OCI-LY1 (cell line): ENCODE measurements around the gene HBP1.

ENCODE experiments used
- H2AFZ ChIP-seq: fragments of 200-600 bp; sonication (generic), shearing (Covaris generic); 2 replicates; pipeline ENCODE4 v1.6.0; 2014; ENCODE audit warnings: antibody characterized with exemption, mild to moderate bottlenecking, low read length
- H3F3A ChIP-seq: fragments of 200-600 bp; sonication (generic), shearing (Covaris generic); 2 replicates; pipeline ENCODE4 v1.6.0; 2014; ENCODE audit warnings: mild to moderate bottlenecking, antibody characterized with exemption, low read length, moderate library complexity; ENCODE audit not compliant: insufficient read depth
- H3K27ac ChIP-seq: fragments of 200-600 bp; sonication (generic); 2 replicates; pipeline ENCODE4 v1.5.1; 2014; ENCODE audit warnings: low read length, mixed run types, mild to moderate bottlenecking, low read depth; ENCODE audit not compliant: poor library complexity, severe bottlenecking
- H3K27me3 ChIP-seq: fragments of 200-600 bp; sonication (generic); 2 replicates; pipeline ENCODE4 v1.6.0; 2014; ENCODE audit warnings: antibody characterized with exemption, mild to moderate bottlenecking, low read length, moderate library complexity; ENCODE audit not compliant: insufficient read depth
- H3K36me3 ChIP-seq: fragments of 200-600 bp; sonication (generic); 2 replicates; pipeline ENCODE4 v1.6.1; 2014; ENCODE audit warnings: mild to moderate bottlenecking, antibody characterized with exemption, low read length, moderate library complexity, mixed read lengths; ENCODE audit not compliant: insufficient read depth
- H3K4me1 ChIP-seq: fragments of 200-600 bp; sonication (generic); 2 replicates; pipeline ENCODE4 v1.5.1; 2014; ENCODE audit warnings: mild to moderate bottlenecking, low read length, moderate library complexity; ENCODE audit not compliant: insufficient read depth, severe bottlenecking
- H3K4me2 ChIP-seq: fragments of 200-600 bp; sonication (generic), shearing (Covaris generic); 2 replicates; pipeline ENCODE4 v1.6.1; 2014; ENCODE audit warnings: low read length
- H3K4me3 ChIP-seq: fragments of 200-600 bp; sonication (generic); 2 replicates; pipeline ENCODE4 v1.5.1; 2014; ENCODE audit warnings: low read length, low read depth, mild to moderate bottlenecking, mixed read lengths; ENCODE audit not compliant: poor library complexity, severe bottlenecking
- H3K79me2 ChIP-seq: fragments of 200-600 bp; shearing (Covaris generic); 2 replicates; pipeline ENCODE4 v1.6.1; 2016; ENCODE audit warnings: mixed run types, low read length, mixed read lengths; ENCODE audit not compliant: insufficient read depth
- H3K9ac ChIP-seq: fragments of 200-600 bp; sonication (generic), shearing (Covaris generic); 2 replicates; pipeline ENCODE4 v1.6.1; 2014; ENCODE audit warnings: mild to moderate bottlenecking, low read length, mixed read lengths
- H3K9me2 ChIP-seq: fragments of 200-600 bp; sonication (generic), shearing (Covaris generic); 2 replicates; pipeline ENCODE4 v1.6.1; 2014; ENCODE audit warnings: low read depth, mild to moderate bottlenecking, low read length, mixed read lengths
- H3K9me3 ChIP-seq: fragments of 200-600 bp; shearing (Covaris generic); 2 replicates; pipeline ENCODE4 v1.6.1; 2014; ENCODE audit warnings: low read length, mixed read lengths
- H4K20me1 ChIP-seq: fragments of 200-600 bp; sonication (generic), shearing (Covaris generic); 2 replicates; pipeline ENCODE4 v1.6.0; 2016; ENCODE audit warnings: mild to moderate bottlenecking, low read length; ENCODE audit not compliant: insufficient read depth
- CTCF ChIP-seq: fragments of 200-600 bp; sonication (generic), shearing (Covaris generic); IDR thresholded peaks from 2 replicates; pipeline ENCODE4 v1.5.1; 2017; ENCODE audit warnings: mild to moderate bottlenecking, antibody characterized with exemption, low read length, moderate library complexity, mixed read lengths
- EZH2 ChIP-seq: fragments of 200-600 bp; sonication (generic), shearing (Covaris generic); IDR thresholded peaks from 2 replicates; pipeline ENCODE4 v1.8.0; 2017; ENCODE audit warnings: borderline replicate concordance, mixed run types, mild to moderate bottlenecking, antibody characterized with exemption, low read length, moderate library complexity, mixed read lengths

Gene HBP1

GRCh38 chr7:107171496-107171895 lies 2.7 kb downstream of the HBP1 start:
- no peaks in the 10 kb centered on the region for H3K9me3 ChIP-seq
- no peak overlapping the region for H3K27ac ChIP-seq
- no peak overlapping the region for H2AFZ ChIP-seq
- peaks cover 5% of the 10 kb centered on the region; the same call in 1 of the 2 replicates for H3K36me3 ChIP-seq
- peaks cover 59% of the 10 kb centered on the region for H3K79me2 ChIP-seq
- no peaks in the 10 kb centered on the region for H3K9me2 ChIP-seq
- no peaks in the 10 kb centered on the region for H4K20me1 ChIP-seq
- peaks cover 34% of the 10 kb centered on the region for H3K4me1 ChIP-seq
- no peak for TF ChIP-seq EZH2
- TF ChIP-seq CTCF = no peak
- no peak overlapping the region for H3K4me2 ChIP-seq
- H3K4me3 ChIP-seq = no peak overlapping the region
- no peaks in the 10 kb centered on the region for H3F3A ChIP-seq
- no peaks in the 10 kb centered on the region for H3K27me3 ChIP-seq
- H3K9ac ChIP-seq = no peak overlapping the region

- Histone ChIP-seq H3K4me3 (no peak overlapping the region), H3K4me2 (no peak overlapping the region), H3K79me2 (peaks cover 68% of the 10 kb centered on the region), H3K9me2 (no peaks in the 10 kb centered on the region), H3K4me1 (peaks cover 27% of the 10 kb centered on the region), H3F3A (no peaks in the 10 kb centered on the region), H3K27me3 (no peaks in the 10 kb centered on the region), H4K20me1 (no peaks in the 10 kb centered on the region), H3K36me3 (peaks cover 5% of the 10 kb centered on the region; the same call in 1 of the 2 replicates), H3K27ac (no peak overlapping the region), H2AFZ (no peak overlapping the region), H3K9me3 (no peaks in the 10 kb centered on the region), H3K9ac (no peak overlapping the region)
- TF ChIP-seq EZH2 (no peak), CTCF (no peak)
These were observed 3.7 kb downstream of the HBP1 start for GRCh38 chr7:107172276-107173032.

- Histone ChIP-seq H3K27ac (no peak overlapping the region), H2AFZ (no peak overlapping the region), H3K9ac (no peak overlapping the region; the same call in 1 of the 2 replicates), H3K4me3 (no peak overlapping the region), H3K4me2 (peak overlapping the region; percentile 18; the same call in 1 of the 2 replicates), H4K20me1 (no peaks in the 10 kb centered on the region), H3K79me2 (peaks cover 76% of the 10 kb centered on the region), H3K9me3 (no peaks in the 10 kb centered on the region), H3K4me1 (peaks cover 26% of the 10 kb centered on the region), H3K36me3 (peaks cover 5% of the 10 kb centered on the region; the same call in 1 of the 2 replicates), H3F3A (no peaks in the 10 kb centered on the region), H3K9me2 (no peaks in the 10 kb centered on the region), H3K27me3 (no peaks in the 10 kb centered on the region)
- TF ChIP-seq EZH2 (no peak), CTCF (no peak)
These were observed 4.4 kb downstream of the HBP1 start for GRCh38 chr7:107173191-107173590.
